ENCODE measurements around the gene SGSH.

The SGSH gene

GRCh38 chr17:80220054-80220735, at the start of gene SGSH, which contains the start of gene SLC26A11:
Gene SGSH (minus strand): TSS chr17:80220333. CDS start chr17:80220313, 20 bp downstream.
Gene SLC26A11 (plus strand): TSS chr17:80220427. CDS start chr17:80221561, 1,134 bp downstream.
- peaks cover 4% of the 10 kb centered on the region for H3K27me3 Mint-ChIP-seq
- peak within 1 kb of the TSS; percentile 97 for H3K4me3 Mint-ChIP-seq
- H3K9me3 Mint-ChIP-seq = no peaks in the 10 kb centered on the region
- H3K4me1 Mint-ChIP-seq = peaks cover 21% of the 10 kb centered on the region
- DNase-seq (ENCODE audit: low spot score in 2 of 2) (peak; percentile 41 to 59), ATAC-seq (ENCODE audit: low read depth) (peak; percentile 44)
- H3K27ac Mint-ChIP-seq = peak within 1 kb of the TSS; percentile 97
- peaks cover 7% of the 10 kb centered on the region for H3K36me3 Mint-ChIP-seq

GRCh38 chr17:80269405-80269807, 49.3 kb upstream of the SGSH start:
- peaks cover 8% of the 10 kb centered on the region for H3K36me3 Mint-ChIP-seq

DNA sequence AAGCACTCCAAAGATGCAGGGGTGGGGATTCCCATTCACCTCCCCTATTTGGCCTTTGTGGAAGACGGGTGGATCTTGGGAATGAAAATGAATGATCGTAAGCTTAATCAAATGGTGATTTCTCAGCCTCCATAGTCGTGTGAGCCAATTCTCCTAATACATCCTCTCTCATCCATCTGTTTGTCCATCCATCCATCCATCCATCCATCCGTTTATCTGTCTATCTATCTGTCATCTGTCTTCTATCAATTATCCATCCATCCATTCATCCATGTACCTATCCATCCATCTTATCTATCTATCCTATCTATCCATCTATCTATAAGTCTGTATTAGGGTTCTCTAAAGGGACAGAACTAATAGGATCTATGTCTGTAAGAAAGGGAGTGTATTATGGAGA, 48.3 kb upstream of the SGSH start:
- Mint-ChIP-seq H3K27ac (no peak overlapping the region), H3K4me1 (peaks cover 18% of the 10 kb centered on the region), H3K27me3 (no peaks in the 10 kb centered on the region), H3K36me3 (peaks cover 7% of the 10 kb centered on the region), H3K4me3 (no peak overlapping the region), H3K9me3 (no peaks in the 10 kb centered on the region)
- ATAC-seq (ENCODE audit: low read depth) (no peak), DNase-seq (ENCODE audit: low spot score in 2 of 2) (no peak)

More at GRCh38 chr17:80269405-80269807, 49.3 kb upstream of the SGSH start:
- H3K4me1 Mint-ChIP-seq = peaks cover 21% of the 10 kb centered on the region
- no peak overlapping the region for H3K4me3 Mint-ChIP-seq
- H3K27me3 Mint-ChIP-seq = no peaks in the 10 kb centered on the region
- H3K27ac Mint-ChIP-seq = no peak overlapping the region
- ATAC-seq (ENCODE audit: low read depth) = no peak
- H3K9me3 Mint-ChIP-seq = no peaks in the 10 kb centered on the region
- no peak for DNase-seq (ENCODE audit: low spot score in 2 of 2)

DNA sequence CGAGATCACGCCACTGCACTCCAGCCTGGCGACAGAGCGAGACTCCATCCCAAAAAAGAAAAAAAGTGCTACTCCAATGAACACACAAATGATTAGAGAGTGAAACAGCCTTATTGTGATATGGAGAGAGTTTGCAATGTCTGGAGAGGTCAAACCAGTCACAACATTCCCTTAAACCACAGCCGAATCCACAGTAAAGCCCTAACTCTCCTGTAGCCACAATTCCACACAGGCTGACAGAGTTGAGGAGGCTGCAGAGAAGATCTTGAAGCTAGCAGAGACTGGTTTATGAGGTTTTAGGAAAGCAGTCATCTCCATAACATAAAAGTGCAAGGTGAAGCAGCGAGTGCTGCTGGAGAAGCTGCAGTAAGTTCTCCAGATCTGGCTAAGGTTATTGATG, 47.3 kb upstream of the SGSH start:
- ATAC-seq (ENCODE audit: low read depth) (no peak), DNase-seq (ENCODE audit: low spot score in 2 of 2) (no peak)
- H3K36me3 Mint-ChIP-seq = peaks cover 7% of the 10 kb centered on the region
- H3K4me3 Mint-ChIP-seq = no peak overlapping the region
- no peak overlapping the region for H3K27ac Mint-ChIP-seq
- H3K4me1 Mint-ChIP-seq = peaks cover 19% of the 10 kb centered on the region
- H3K9me3 Mint-ChIP-seq = no peaks in the 10 kb centered on the region
- no peaks in the 10 kb centered on the region for H3K27me3 Mint-ChIP-seq

DNA sequence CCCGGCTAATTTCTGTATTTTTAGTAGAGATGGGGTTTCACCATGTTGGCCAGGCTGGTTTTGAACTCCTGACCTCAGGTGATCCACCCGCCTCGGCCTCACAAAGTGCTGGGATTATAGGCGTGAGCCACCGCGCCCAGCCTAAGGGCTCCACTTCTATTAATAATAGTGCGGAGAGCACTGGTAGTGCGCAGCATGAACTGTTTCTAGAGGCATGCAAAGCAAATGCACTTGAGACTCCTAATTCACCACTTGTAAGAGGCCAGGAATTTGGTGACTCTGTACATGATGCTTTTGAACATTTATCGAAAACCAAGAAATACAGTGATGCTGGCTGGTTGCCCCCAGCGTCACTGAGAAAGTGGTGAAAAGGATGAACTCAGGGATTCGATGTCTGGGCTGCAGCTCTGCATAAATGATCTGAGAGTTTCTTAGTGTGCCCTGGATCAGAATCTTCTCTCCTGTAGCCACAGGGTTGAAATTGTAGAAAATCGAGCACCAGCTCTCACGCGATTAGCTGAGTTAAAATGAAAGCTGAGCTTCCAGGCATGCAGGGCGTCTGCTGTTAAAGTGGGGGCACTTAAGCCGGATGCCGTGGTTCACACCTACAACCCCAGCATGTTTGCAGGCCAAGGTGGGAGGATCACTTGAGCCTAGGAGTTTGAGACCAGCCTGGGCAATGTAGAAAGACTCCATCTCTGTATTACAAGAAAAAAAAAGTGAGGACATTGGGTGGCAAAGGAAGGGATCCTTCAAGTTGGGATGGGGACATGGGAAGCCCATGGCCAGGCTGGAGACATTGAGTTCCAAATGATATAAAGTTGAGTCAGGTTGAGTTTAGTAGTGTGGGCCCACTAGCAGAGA, 45.3 kb upstream of the SGSH start:
- Mint-ChIP-seq H3K4me3 (peak overlapping the region; percentile 98), H3K36me3 (peaks cover 4% of the 10 kb centered on the region), H3K27me3 (no peaks in the 10 kb centered on the region), H3K9me3 (no peaks in the 10 kb centered on the region), H3K4me1 (peaks cover 27% of the 10 kb centered on the region), H3K27ac (peak overlapping the region; percentile 91)
- ATAC-seq (ENCODE audit: low read depth) (no peak), DNase-seq (ENCODE audit: low spot score in 2 of 2) (no peak)

DNA sequence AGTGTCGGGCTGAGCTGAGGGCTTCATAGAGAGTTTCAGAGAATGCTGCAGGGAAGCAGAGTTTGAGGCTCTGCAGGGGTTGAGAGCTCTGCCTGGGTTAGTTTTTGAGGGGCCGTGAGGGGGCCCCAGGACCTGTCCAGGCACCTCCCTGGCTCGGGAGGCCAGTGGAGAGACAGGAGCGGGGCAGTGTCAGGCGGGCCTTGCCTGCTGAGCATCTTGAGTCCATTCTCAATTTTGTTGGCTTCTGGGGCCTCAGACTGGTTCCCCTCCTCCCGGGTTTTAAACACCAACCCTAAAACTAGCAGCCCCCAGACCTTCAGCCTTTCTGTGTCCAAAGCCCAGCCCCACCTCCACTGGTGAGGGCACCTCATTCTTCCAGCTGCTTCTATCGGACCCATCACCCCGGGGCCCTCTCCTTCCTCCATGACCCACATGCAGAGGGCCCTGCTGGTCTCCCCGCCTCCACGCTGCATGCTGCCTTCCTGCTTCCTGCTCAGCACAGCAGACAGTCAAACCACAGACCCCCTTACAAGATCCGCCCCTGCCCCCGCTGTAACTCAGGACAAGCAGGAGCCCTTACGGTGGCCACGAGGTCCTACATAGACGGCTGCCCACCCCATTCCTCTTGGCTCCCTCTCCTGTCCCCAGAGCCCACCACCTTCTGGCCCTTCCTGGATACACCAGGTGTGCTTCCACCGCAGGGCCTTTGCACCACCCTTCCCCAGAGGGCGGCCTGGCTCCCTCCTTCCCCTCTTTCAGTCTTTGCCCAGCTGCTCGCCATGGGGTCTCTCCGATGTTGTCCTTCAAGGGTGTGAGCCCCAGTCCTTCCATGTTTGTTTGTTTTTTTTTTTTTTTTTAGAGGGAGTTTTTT, 44.3 kb upstream of the SGSH start:
- no peak for ATAC-seq (ENCODE audit: low read depth)
- Mint-ChIP-seq H3K9me3 (no peaks in the 10 kb centered on the region), H3K4me1 (peaks cover 30% of the 10 kb centered on the region), H3K27ac (peak overlapping the region; percentile 91), H3K27me3 (no peaks in the 10 kb centered on the region), H3K36me3 (peaks cover 4% of the 10 kb centered on the region), H3K4me3 (peak overlapping the region; percentile 98)
- no peak for DNase-seq (ENCODE audit: low spot score in 2 of 2)

DNA sequence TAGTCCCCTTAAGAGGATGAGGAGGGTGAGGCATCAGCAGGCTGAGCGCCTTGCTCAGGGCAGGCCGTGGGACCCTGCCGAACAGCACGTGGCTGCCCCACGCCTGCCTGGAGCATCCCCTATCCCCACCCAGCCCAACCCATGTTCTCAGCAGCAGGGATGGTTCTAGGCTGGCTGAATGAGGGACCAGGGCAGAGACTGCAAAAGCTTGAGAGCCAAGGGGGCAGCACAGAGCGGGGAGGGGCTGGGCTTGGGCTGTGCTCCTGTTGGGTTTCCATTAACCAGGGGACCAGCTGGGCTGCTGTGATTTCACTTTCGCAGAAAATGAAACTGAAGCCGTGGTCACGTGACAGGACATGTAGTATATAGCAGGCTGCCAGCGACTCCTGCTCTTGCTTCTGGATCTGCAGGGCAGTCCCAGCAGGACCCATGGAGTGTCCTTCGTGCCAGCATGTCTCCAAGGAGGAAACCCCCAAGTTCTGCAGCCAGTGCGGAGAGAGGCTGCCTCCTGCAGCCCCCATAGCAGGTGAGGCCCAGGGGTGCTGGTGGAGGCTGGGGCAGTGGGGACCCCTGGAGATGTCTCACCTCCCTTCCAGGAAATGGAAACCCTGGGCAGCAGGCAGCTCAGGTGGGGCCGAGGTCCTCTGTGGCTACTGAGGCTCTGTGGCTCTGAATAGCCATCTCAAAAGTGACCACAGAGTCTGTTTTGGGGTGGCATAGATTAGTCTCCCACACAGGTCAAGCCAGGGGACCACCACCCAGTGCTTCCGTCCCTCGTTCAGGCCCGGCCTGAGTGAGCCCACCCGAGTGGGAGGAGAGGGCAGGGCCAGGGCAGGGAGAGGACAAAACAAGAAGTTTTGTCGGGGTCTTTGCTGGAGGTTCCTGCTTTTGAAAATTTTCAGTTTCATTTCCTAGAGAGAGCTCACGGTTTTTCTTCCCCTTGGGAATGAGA, 43.4 kb upstream of the SGSH start:
- peak overlapping the region; percentile 98 for H3K4me3 Mint-ChIP-seq
- DNase-seq (ENCODE audit: low spot score in 2 of 2) (peak; percentile 75 to 85), ATAC-seq (ENCODE audit: low read depth) (peak; percentile 71)
- peak overlapping the region; percentile 91 for H3K27ac Mint-ChIP-seq
- no peaks in the 10 kb centered on the region for H3K27me3 Mint-ChIP-seq
- H3K9me3 Mint-ChIP-seq = no peaks in the 10 kb centered on the region
- H3K4me1 Mint-ChIP-seq = peaks cover 32% of the 10 kb centered on the region
- peaks cover 4% of the 10 kb centered on the region for H3K36me3 Mint-ChIP-seq

DNA sequence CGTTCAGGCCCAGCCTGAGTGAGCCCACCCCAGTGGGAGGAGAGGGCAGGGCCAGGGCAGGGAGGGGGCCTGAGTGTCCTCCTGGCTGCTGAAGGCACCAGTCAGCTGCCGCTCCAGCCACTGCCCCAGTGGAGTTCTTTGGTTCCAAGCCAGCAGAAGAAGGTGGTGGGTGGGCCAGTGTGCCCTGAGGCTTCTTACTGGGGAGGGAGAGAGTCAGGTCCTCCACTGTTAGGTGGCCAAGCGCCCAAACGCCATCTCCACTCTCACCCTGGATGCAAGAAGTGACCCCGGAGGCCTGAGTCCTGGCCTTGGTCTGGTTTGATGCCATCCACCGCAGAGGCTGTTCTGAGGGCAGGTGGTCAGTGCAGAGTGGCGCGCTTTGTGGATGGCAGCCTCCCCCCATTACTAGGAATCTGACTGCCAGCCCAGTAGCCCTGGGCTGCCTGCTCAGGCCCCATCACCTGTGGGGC, 42.7 kb upstream of the SGSH start:
- DNase-seq (ENCODE audit: low spot score in 2 of 2) (no peak), ATAC-seq (ENCODE audit: low read depth) (no peak)
- no peaks in the 10 kb centered on the region for H3K27me3 Mint-ChIP-seq
- H3K4me3 Mint-ChIP-seq = peak overlapping the region; percentile 98
- peak overlapping the region; percentile 91 for H3K27ac Mint-ChIP-seq
- H3K9me3 Mint-ChIP-seq = no peaks in the 10 kb centered on the region
- peaks cover 38% of the 10 kb centered on the region for H3K4me1 Mint-ChIP-seq
- peaks cover 4% of the 10 kb centered on the region for H3K36me3 Mint-ChIP-seq

DNA sequence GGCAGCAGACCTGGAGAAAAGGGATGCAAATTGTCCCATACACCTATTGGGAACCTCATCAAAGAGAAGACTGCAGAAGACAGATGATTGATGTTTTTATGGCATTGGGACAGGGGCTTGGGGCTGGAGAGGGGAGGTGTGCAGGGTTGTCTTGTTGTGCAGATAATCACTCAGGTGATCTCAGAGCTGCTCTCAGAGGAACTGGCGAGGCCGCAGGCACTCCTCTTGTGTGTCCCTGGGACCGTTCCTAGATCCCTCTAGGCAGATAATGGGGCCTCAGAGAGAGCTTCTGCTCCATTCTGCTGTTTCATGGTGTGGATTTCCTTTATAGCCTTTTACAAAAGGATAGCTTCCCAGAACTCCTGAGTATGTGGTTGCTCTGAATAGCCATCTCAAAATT, 42.2 kb upstream of the SGSH start:
- peaks cover 38% of the 10 kb centered on the region for H3K4me1 Mint-ChIP-seq

GRCh38 chr17:80261895-80262279, 41.8 kb upstream of the SGSH start:
- peak overlapping the region; percentile 91 for H3K27ac Mint-ChIP-seq
- no peaks in the 10 kb centered on the region for H3K9me3 Mint-ChIP-seq
- H3K36me3 Mint-ChIP-seq = peaks cover 2% of the 10 kb centered on the region
- H3K4me1 Mint-ChIP-seq = peaks cover 38% of the 10 kb centered on the region
- no peaks in the 10 kb centered on the region for H3K27me3 Mint-ChIP-seq
- no peak for ATAC-seq (ENCODE audit: low read depth)
- no peak for DNase-seq (ENCODE audit: low spot score in 2 of 2)
- H3K4me3 Mint-ChIP-seq = peak overlapping the region; percentile 82

More for the DNA sequence above, 42.2 kb upstream of the SGSH start:
- DNase-seq (ENCODE audit: low spot score in 2 of 2) (no peak), ATAC-seq (ENCODE audit: low read depth) (no peak)
- Mint-ChIP-seq H3K27me3 (no peaks in the 10 kb centered on the region), H3K36me3 (peaks cover 2% of the 10 kb centered on the region), H3K9me3 (no peaks in the 10 kb centered on the region), H3K27ac (peak overlapping the region; percentile 91), H3K4me3 (peak overlapping the region; percentile 82)

DNA sequence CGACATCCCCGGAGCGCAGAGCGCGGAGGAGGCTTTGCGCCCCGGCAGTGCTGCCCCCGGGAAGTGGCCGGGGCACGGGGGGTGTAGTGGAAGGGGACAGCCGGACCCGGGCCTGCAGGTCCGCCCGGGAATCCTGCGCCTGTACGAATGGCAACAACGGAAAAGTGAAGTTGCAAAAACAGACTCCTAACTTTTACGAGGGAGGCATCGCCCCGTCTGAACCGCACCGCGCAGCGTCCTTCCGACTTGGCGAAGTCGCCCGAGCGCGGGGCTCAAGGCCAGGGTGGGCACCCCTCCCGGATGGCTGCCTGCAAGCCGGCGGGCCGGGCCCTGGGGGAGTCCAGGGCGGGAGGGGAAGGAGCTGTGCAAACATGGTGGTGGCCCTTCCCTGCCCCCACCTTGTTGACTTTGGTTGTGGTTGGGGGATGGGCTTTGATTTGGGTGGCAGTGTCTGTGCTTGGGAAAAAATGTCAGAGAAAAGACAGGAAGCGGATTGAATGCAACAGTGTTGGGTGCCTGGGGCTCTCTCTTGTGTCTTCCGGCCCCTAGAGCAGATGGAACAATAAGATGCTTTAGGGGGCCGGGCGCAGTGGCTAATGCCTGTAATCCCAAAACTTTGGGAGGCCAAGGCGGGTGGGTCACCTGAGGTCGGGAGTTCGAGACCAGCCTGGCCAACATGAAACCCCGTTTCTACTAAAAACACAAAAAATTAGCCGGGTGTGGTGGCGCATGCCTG, 41.2 kb upstream of the SGSH start:
- peak overlapping the region; percentile 82 for H3K4me3 Mint-ChIP-seq
- H3K27ac Mint-ChIP-seq = peak overlapping the region; percentile 91
- DNase-seq (ENCODE audit: low spot score in 2 of 2) (peak; percentile 33 to 51), ATAC-seq (ENCODE audit: low read depth) (peak; percentile 10)
- H3K36me3 Mint-ChIP-seq = peaks cover 2% of the 10 kb centered on the region
- H3K4me1 Mint-ChIP-seq = peaks cover 38% of the 10 kb centered on the region
- H3K27me3 Mint-ChIP-seq = no peaks in the 10 kb centered on the region
- no peaks in the 10 kb centered on the region for H3K9me3 Mint-ChIP-seq

DNA sequence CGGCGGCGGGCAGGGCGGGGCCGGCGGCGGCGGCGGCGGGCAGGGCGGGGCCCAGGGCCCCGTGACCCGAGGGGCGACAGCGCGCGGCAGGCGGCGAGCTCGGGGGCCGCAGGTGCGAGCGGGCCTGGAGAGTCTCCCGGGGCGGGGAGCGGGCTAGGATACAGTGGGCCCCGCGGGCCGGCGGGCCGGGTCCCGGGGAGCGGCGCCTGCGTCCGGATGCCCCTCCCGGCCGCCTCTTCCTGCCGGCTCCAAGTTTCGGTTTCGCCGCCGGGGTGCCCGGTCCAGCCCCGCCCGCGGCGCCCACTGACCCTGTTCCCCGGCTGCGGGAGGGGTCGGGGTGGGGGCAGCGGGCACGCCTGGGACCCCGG, 40.6 kb upstream of the SGSH start, which contains the start of gene RNF213:
TSS of gene RNF213 (plus strand) at position 62 of the 368 bp plus-strand sequence. CDS start 2,830 bp downstream, outside the sequence.
- Mint-ChIP-seq H3K36me3 (peaks cover 2% of the 10 kb centered on the region), H3K4me3 (peak within 1 kb of the TSS; percentile 99), H3K4me1 (peaks cover 35% of the 10 kb centered on the region), H3K27ac (peak within 1 kb of the TSS; percentile 97), H3K9me3 (no peaks in the 10 kb centered on the region), H3K27me3 (no peaks in the 10 kb centered on the region)
- DNase-seq (ENCODE audit: low spot score in 2 of 2) = peak; percentile 49 to 66
- peak; percentile 47 for ATAC-seq (ENCODE audit: low read depth)

All from memory B cell (primary cell).